H9 (cell line): ENCODE results near the gene POLR2A. TPM values are rescaled to one million over a fixed set of nuclear protein-coding genes. Genes with fewer than 3 reads are reported as not detected.

Experiments
- DNase-seq: peaks from one replicate; pipeline ENCODE4 v3.0.0-alpha.2; 2017
- H2AFZ ChIP-seq: one replicate; pipeline ENCODE4 v1.6.1; 2013; ENCODE audit warnings: mild to moderate bottlenecking, low read length, control low read depth, moderate library complexity
- H2AK5ac ChIP-seq: 2 replicates; pipeline ENCODE4 v1.6.1; 2013; ENCODE audit warnings: low read length, control low read depth, mixed read lengths; ENCODE audit not compliant: insufficient read length
- H2BK120ac ChIP-seq: one replicate; pipeline ENCODE4 v1.6.1; 2013; ENCODE audit warnings: low read depth, mild to moderate bottlenecking, low read length, control low read depth, inconsistent platforms; ENCODE audit not compliant: poor library complexity, severe bottlenecking
- H2BK12ac ChIP-seq: 2 replicates; pipeline ENCODE4 v1.6.1; 2013; ENCODE audit warnings: low read length, control low read depth, mixed read lengths, low read depth; ENCODE audit not compliant: insufficient read length
- H2BK15ac ChIP-seq: 2 replicates; pipeline ENCODE4 v1.6.1; 2013; ENCODE audit warnings: low read depth, low read length, control low read depth
- H2BK20ac ChIP-seq: one replicate; pipeline ENCODE4 v1.6.1; 2013; ENCODE audit warnings: low read depth, mild to moderate bottlenecking, low read length, control low read depth, inconsistent platforms; ENCODE audit not compliant: poor library complexity, severe bottlenecking
- H2BK5ac ChIP-seq: 2 replicates; pipeline ENCODE4 v1.6.1; 2013; ENCODE audit warnings: low read length, control low read depth, mixed read lengths; ENCODE audit not compliant: insufficient read length
- H3K14ac ChIP-seq: 2 replicates; pipeline ENCODE4 v1.6.1; 2013; ENCODE audit warnings: low read length, control low read depth; ENCODE audit not compliant: insufficient read depth
- H3K18ac ChIP-seq: 2 replicates; pipeline ENCODE4 v1.6.1; 2013; ENCODE audit warnings: low read depth, mild to moderate bottlenecking, mixed read lengths, low read length, control low read depth; ENCODE audit not compliant: insufficient read length
- H3K23ac ChIP-seq: 2 replicates; pipeline ENCODE4 v1.6.1; 2013; ENCODE audit warnings: low read length, control low read depth, mixed read lengths, low read depth; ENCODE audit not compliant: insufficient read length
- H3K23me2 ChIP-seq: 2 replicates; pipeline ENCODE4 v1.6.1; 2013; ENCODE audit warnings: low read depth, mild to moderate bottlenecking, mixed read lengths, low read length, control low read depth; ENCODE audit not compliant: insufficient read length, poor library complexity, severe bottlenecking
- H3K27ac ChIP-seq: 2 replicates; pipeline ENCODE4 v1.5.1; 2013; ENCODE audit warnings: low read length, control low read depth, mixed read lengths, low read depth; ENCODE audit not compliant: insufficient read length
- H3K27me3 ChIP-seq: 2 replicates; pipeline ENCODE4 v1.6.1; 2013; ENCODE audit warnings: low read length, control low read depth, inconsistent platforms; ENCODE audit not compliant: insufficient read depth
- H3K4ac ChIP-seq: 2 replicates; pipeline ENCODE4 v1.6.1; 2013; ENCODE audit warnings: low read depth, mild to moderate bottlenecking, control low read depth, inconsistent platforms, low read length, moderate library complexity
- H3K4me1 ChIP-seq: 2 replicates; pipeline ENCODE4 v1.6.1; 2013; ENCODE audit warnings: low read length, control low read depth, inconsistent platforms; ENCODE audit not compliant: insufficient read depth
- H3K4me2 ChIP-seq: 2 replicates; pipeline ENCODE4 v1.6.1; 2013; ENCODE audit warnings: low read length, control low read depth, mixed read lengths; ENCODE audit not compliant: insufficient read length, insufficient read depth
- H3K56ac ChIP-seq: 2 replicates; pipeline ENCODE4 v1.6.1; 2013; ENCODE audit warnings: low read depth, mild to moderate bottlenecking, mixed read lengths, low read length, control low read depth; ENCODE audit not compliant: insufficient read length
- H3K79me1 ChIP-seq: 2 replicates; pipeline ENCODE4 v1.6.1; 2013; ENCODE audit warnings: low read depth, mild to moderate bottlenecking, moderate library complexity, low read length, control low read depth, inconsistent platforms; ENCODE audit not compliant: insufficient read depth, poor library complexity, severe bottlenecking
- H3K79me2 ChIP-seq: 2 replicates; pipeline ENCODE4 v1.6.1; 2013; ENCODE audit warnings: low read length, control low read depth, inconsistent platforms; ENCODE audit not compliant: insufficient read depth
- H3K9ac ChIP-seq: 2 replicates; pipeline ENCODE4 v1.6.1; 2013; ENCODE audit warnings: low read length, control low read depth, mixed read lengths; ENCODE audit not compliant: insufficient read length; ENCODE audit errors: extremely low read depth
- H3K9me3 ChIP-seq: one replicate; pipeline ENCODE4 v1.6.1; 2013; ENCODE audit warnings: low read depth, low read length, inconsistent platforms; ENCODE audit not compliant: control insufficient read depth
- H3T11ph ChIP-seq: one replicate; pipeline ENCODE4 v1.6.1; 2013; ENCODE audit warnings: mild to moderate bottlenecking, low read length, control low read depth, inconsistent platforms
- H4K20me1 ChIP-seq: one replicate; pipeline ENCODE4 v1.6.1; 2013; ENCODE audit not compliant: control insufficient read depth, insufficient read length, insufficient read depth
- H4K5ac ChIP-seq: 2 replicates; pipeline ENCODE4 v1.6.1; 2013; ENCODE audit warnings: low read depth, mild to moderate bottlenecking, mixed read lengths, low read length, control low read depth; ENCODE audit not compliant: insufficient read length
- H4K8ac ChIP-seq: replicated peaks from 2 replicates; pipeline ENCODE4 v1.6.1; 2013; ENCODE audit warnings: low read length, control low read depth, mixed read lengths, low read depth; ENCODE audit not compliant: insufficient read length
- H4K91ac ChIP-seq: 2 replicates; pipeline ENCODE4 v1.6.1; 2013; ENCODE audit warnings: low read depth, mild to moderate bottlenecking, moderate library complexity, mixed read lengths, low read length, control low read depth; ENCODE audit not compliant: insufficient read length
- H3K27ac Mint-ChIP-seq, 3 experiments: 2 replicates in 2 of 3; 3 replicates in 1 of 3; pipeline ENCODE4 v1.8.0; 2020 to 2021; ENCODE audit warnings: mixed read lengths in 3 of 3, mild to moderate bottlenecking in 1 of 3, moderate library complexity in 1 of 3
- H3K27me3 Mint-ChIP-seq: 2 replicates; pipeline ENCODE4 v1.8.0; 2021; ENCODE audit warnings: low read depth, mild to moderate bottlenecking, moderate library complexity, mixed read lengths
- H3K36me3 Mint-ChIP-seq, 3 experiments: 2 replicates in 2 of 3; 3 replicates in 1 of 3; pipeline ENCODE4 v1.8.0; 2020 to 2021; ENCODE audit warnings: low read depth in 3 of 3, mixed read lengths in 3 of 3; ENCODE audit not compliant: insufficient read depth in 1 of 3
- H3K4me1 Mint-ChIP-seq, 2 experiments: 2 replicates each; pipeline ENCODE4 v1.8.0; 2020; ENCODE audit warnings: mixed read lengths in 2 of 2
- H3K4me3 Mint-ChIP-seq, 2 experiments: 2 replicates in 1 of 2; 3 replicates in 1 of 2; pipeline ENCODE4 v1.8.0; 2020 to 2021; ENCODE audit warnings: mild to moderate bottlenecking in 2 of 2, mixed read lengths in 2 of 2, moderate library complexity in 1 of 2
- H3K9me3 Mint-ChIP-seq, 2 experiments: 2 replicates in 1 of 2; 3 replicates in 1 of 2; pipeline ENCODE4 v1.8.0; 2020; ENCODE audit warnings: mild to moderate bottlenecking in 2 of 2, mixed read lengths in 2 of 2, moderate library complexity in 1 of 2
- WGBS: extraction: QIAGEN DNeasy Blood & Tissue Kit; methylation state at CpG from one replicate; pipeline ENCODE4 v1.1.7; 2013; ENCODE audit warnings: missing lambda C conversion rate, low lambda C conversion rate, mixed read lengths; ENCODE audit not compliant: insufficient read length; ENCODE audit errors: extremely low coverage; 5-methylcytosine and 5-hydroxymethylcytosine counted together
- total RNA-seq: library from RNA; stranded (reverse); gene quantifications from 2 replicates; pipeline ENCODE4 v1.2.1, GENCODE V29; 2021
- TF ChIP-seq, protein P1 (sequence below): fragments of 200-600 bp; sonication (generic); conservative IDR thresholded peaks from 3 replicates; pipeline ENCODE4 v1.8.0; 2021; ENCODE audit warnings: antibody characterized with exemption, mild to moderate bottlenecking

Gene POLR2A
- total RNA-seq, 1 experiment from 2014 or later: 153 TPM

DNA sequence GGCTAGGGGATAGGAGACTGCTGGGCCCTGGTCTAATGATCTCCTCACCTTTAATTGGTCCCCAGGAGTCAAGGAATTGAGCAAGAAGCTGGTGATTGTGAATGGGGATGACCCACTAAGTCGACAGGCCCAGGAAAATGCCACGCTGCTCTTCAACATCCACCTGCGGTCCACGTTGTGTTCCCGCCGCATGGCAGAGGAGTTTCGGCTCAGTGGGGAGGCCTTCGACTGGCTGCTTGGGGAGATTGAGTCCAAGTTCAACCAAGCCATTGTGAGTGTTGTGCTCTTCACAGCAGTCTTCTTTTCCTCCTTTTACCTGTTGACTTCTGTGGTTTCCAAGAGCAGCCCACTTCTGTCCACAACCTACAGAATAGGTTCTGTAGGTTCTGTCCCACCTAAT, 19.4 kb downstream of the POLR2A start:
- no peak overlapping the region for H3K9ac ChIP-seq
- 0 out of 5 replicates have a peak overlapping the region, but pooled peaks of 1 of the 2 experiments have one; percentile 23 for H3K4me3 Mint-ChIP-seq
- no peak overlapping the region for H2BK20ac ChIP-seq
- no peak overlapping the region for H2BK5ac ChIP-seq
- no peak overlapping the region for H3K56ac ChIP-seq
- no peaks in the 10 kb centered on the region for H3K9me3 Mint-ChIP-seq
- H3K27ac ChIP-seq: no peak overlapping the region
- H3K27ac Mint-ChIP-seq: 0 out of 7 replicates have a peak overlapping the region, but pooled peaks of 1 of the 3 experiments have one; percentile 44
- no peaks in the 10 kb centered on the region for H3K27me3 Mint-ChIP-seq
- H3K23me2 ChIP-seq: no peaks in the 10 kb centered on the region
- H4K8ac ChIP-seq: no peak overlapping the region
- no peak overlapping the region for H3K4ac ChIP-seq
- DNase-seq: no peak
- no peak overlapping the region for H4K91ac ChIP-seq
- H4K20me1 ChIP-seq: no peaks in the 10 kb centered on the region
- no peak overlapping the region for H3K14ac ChIP-seq
- no peaks in the 10 kb centered on the region for H3K9me3 ChIP-seq
- TF ChIP-seq, protein P1, sequence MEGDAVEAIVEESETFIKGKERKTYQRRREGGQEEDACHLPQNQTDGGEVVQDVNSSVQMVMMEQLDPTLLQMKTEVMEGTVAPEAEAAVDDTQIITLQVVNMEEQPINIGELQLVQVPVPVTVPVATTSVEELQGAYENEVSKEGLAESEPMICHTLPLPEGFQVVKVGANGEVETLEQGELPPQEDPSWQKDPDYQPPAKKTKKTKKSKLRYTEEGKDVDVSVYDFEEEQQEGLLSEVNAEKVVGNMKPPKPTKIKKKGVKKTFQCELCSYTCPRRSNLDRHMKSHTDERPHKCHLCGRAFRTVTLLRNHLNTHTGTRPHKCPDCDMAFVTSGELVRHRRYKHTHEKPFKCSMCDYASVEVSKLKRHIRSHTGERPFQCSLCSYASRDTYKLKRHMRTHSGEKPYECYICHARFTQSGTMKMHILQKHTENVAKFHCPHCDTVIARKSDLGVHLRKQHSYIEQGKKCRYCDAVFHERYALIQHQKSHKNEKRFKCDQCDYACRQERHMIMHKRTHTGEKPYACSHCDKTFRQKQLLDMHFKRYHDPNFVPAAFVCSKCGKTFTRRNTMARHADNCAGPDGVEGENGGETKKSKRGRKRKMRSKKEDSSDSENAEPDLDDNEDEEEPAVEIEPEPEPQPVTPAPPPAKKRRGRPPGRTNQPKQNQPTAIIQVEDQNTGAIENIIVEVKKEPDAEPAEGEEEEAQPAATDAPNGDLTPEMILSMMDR: no peak
- no peaks in the 10 kb centered on the region for H3K27me3 ChIP-seq
- H2BK12ac ChIP-seq: no peak overlapping the region
- no peak overlapping the region for H3K4me2 ChIP-seq
- no peaks in the 10 kb centered on the region for H3K4me1 Mint-ChIP-seq
- no peak overlapping the region for H3K23ac ChIP-seq
- peaks cover 65 to 93% (median 90%) of the 10 kb centered on the region in 3 experiments for H3K36me3 Mint-ChIP-seq
- H3K4me1 ChIP-seq: no peaks in the 10 kb centered on the region
- no peak overlapping the region for H2AK5ac ChIP-seq
- H3T11ph ChIP-seq: no peak overlapping the region
- WGBS: no CpG with 5 or more reads among the region's 8 CpGs
- H2BK15ac ChIP-seq: no peak overlapping the region
- H3K79me1 ChIP-seq: no peaks in the 10 kb centered on the region
- no peak overlapping the region for H3K18ac ChIP-seq
- H2AFZ ChIP-seq: no peak overlapping the region
- H2BK120ac ChIP-seq: no peak overlapping the region
- no peak overlapping the region for H4K5ac ChIP-seq
- H3K79me2 ChIP-seq: no peaks in the 10 kb centered on the region
